Endometrial microvascular endothelial cells (primary cell): ENCODE results near the gene DDX41. TPM values are rescaled to one million over a fixed set of nuclear protein-coding genes. Genes with fewer than 3 reads are reported as not detected.
"Not testable (repeated sequence)": the region's sequence is repeated elsewhere in the genome, so short reads cannot be mapped to it uniquely, and the experiment has no call there.

ENCODE experiments used
- in situ Hi-C: cut with HindIII; loops from 2 replicates; pipeline ENCODE4 v1.10.0; 2017; ENCODE audit warnings: low sequenced_read_pairs, low pct_unique_long_range_greater_than_20kb; ENCODE audit errors: inconsistent ontology term
- total RNA-seq: library from RNA; depleted of rRNA; stranded (reverse); fragments of >200 nt; gene quantifications from one replicate; pipeline ENCODE4 v1.2.3, GENCODE V29; 2015; ENCODE audit errors: inconsistent ontology term

DDX41 gene
- total RNA-seq, 1 donor from 2014 or later, result 163 TPM

GRCh38 chr5:177539411-177539810, 22.6 kb upstream of the DDX41 start:
- in situ Hi-C loops, result no loop called here

GRCh38 chr5:177538876-177539275, 22.1 kb upstream of the DDX41 start:
- in situ Hi-C loops, result no loop called here

- in situ Hi-C loops, result no loop called here
Measured at GRCh38 chr5:177537389-177538361, 20.9 kb upstream of the DDX41 start.

- in situ Hi-C loops, result no loop called here
Measured at GRCh38 chr5:177536386-177536785, 19.6 kb upstream of the DDX41 start.

GRCh38 chr5:177535125-177535524, 18.4 kb upstream of the DDX41 start:
- in situ Hi-C loops, result no loop called here

- in situ Hi-C loops, result not testable (repeated sequence)
Measured at GRCh38 chr5:177534433-177534832, 17.7 kb upstream of the DDX41 start.

- in situ Hi-C loops, result no loop called here
Measured at GRCh38 chr5:177531209-177531940, 14.6 kb upstream of the DDX41 start.

GRCh38 chr5:177530638-177531037, 13.9 kb upstream of the DDX41 start:
- in situ Hi-C loops, result no loop called here

- in situ Hi-C loops, result no loop called here
Measured at GRCh38 chr5:177529247-177530203, 12.8 kb upstream of the DDX41 start.

- in situ Hi-C loops, result no loop called here
Measured at GRCh38 chr5:177528631-177529030, 11.9 kb upstream of the DDX41 start.

- in situ Hi-C loops, result no loop called here
Measured at GRCh38 chr5:177527595-177527994, 10.8 kb upstream of the DDX41 start.

- in situ Hi-C loops, result no loop called here
Measured at GRCh38 chr5:177526791-177527190, 10.0 kb upstream of the DDX41 start.

- in situ Hi-C loops, result no loop called here
Measured at GRCh38 chr5:177526191-177526590, 9.4 kb upstream of the DDX41 start.

GRCh38 chr5:177524941-177525655, 8.3 kb upstream of the DDX41 start:
- in situ Hi-C loops, result no loop called here

GRCh38 chr5:177524539-177524900, 7.8 kb upstream of the DDX41 start:
- in situ Hi-C loops, result no loop called here

GRCh38 chr5:177523711-177524538, 7.2 kb upstream of the DDX41 start:
- in situ Hi-C loops, result no loop called here

- in situ Hi-C loops, result no loop called here
Measured at GRCh38 chr5:177520916-177521513, 4.3 kb upstream of the DDX41 start.
